Activated CD4-positive, alpha-beta T cell treated with anti-CD3 and anti-CD28 coated beads, Interleukin-2, Interleukin-4, amounts not matched to agents 100 ng/mL and 50 ng/mL, durations not matched to agents 16 hours and 8 hours (primary cell): ENCODE results near the gene TSSK6.

Experiments
- DNase-seq: peaks from one replicate; pipeline ENCODE4 v3.0.0-alpha.2; 2020; ENCODE audit warnings: low spot score

Gene TSSK6

DNA sequence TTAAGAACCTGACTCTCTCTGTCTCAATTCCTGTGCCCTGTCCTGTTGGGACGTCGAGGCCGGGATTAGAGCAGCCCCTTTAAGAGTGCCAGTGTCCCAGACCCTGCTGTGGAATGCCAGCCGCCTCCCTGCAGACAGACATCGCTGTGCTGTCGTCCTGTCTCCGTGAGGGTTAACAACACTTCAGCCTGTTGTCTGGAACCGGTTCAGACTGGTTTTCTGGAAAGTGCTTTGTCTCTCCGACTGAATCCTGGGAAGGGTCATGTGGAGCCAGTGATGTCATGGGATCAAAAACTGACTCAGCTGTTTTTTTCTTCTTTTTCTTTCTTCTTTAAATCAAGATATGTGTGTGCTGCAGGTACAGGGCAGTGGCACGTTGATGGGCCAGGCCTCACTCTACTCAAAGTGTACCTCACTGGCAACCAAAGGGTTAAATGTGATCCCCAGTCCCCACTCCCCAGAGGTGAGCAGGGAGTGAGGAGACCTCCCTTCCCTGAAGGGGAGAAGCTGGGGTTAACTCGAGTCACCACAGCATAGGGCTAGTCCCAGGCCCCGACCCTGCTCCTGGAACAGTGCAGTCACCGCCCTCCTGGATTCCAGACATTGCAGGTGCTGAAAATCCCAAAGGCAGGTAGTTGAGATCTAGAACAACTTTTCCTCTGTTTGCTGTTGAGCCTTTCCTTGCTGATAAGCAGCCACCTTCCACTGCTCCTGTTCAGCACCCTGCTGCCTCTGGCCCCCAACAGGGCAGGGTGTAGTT is 50.8 kb downstream of the TSSK6 start:
- DNase-seq, result no peak
